ENCODE results near the gene VCP.

DNA sequence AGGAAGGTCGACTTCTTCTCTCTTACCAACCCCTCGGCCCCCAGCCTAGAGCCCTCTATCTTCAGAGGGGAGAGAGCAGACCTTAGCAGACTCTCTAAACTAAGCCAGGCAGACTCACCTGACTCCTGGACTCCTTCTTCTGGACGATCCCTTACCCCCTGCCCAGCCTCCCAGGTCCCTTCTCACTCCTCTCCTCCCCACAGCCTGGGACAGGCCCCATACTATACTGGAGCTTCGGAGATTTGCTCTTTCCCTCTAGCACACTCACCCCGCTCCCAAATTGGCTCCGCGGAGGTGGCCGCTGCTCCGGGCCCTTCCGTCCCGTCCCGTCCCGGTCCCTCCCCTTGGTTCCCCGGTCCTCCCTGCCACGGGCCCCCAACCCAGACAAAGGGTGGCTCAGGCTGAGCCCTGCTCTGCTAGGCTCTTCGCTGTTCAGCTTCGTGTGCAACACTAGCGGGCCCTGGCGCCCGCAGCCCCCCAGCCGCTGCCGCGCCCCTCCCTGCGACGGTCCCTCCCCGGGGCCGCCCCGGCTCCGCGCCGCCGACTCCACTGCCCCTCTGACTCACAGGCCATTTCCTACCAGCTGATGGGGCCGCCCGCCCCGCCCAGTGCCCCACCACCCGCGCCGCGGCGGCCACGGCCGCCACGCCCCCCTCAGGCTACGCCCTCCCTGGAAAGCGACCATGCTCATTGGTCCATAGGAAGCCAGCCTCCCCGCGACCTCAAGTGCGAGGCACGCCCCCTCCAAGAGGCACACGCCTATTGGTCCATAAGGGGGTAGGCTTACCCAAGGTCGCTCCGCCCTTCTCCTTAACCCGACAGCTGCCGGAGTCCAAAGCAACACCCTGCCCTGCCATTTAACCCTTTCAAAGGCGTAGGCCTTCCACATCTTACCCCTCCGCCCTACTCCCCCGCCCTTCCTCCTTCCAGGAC is 38.8 kb upstream of the VCP start:
- TF ChIP-seq GATA2 (IDR thresholded peaks at IDR 0.05; ENCODE audit: low read depth, low read length) (no peak), GATA3 (IDR thresholded peaks at IDR 0.05; ENCODE audit: low read depth, low read length) (no peak)
